ENCODE data around the gene PFN3. TPM values are rescaled to one million over a fixed set of nuclear protein-coding genes. Genes with fewer than 3 reads are reported as not detected.

PFN3 gene
- total and polyA plus RNA-seq, 2 of the 13 experiments (the other 11 are each of a cell fraction or from before 2014, with no cell fraction given), result not detected

- TF ChIP-seq UBTF (CRISPR knock-in tag; IDR thresholded peaks at IDR 0.05) (0 out of 2 replicates have a peak, but pooled peaks have one; percentile 31), TBX2 (CRISPR knock-in tag; IDR thresholded peaks at IDR 0.05; ENCODE audit: borderline replicate concordance) (0 out of 2 replicates have a peak, but pooled peaks have one; percentile 31), MYC (CRISPR knock-in tag; IDR thresholded peaks at IDR 0.05; ENCODE audit: borderline replicate concordance) (peak; percentile 39; the same call in 1 of the 2 replicates), DPF2 (CRISPR knock-in tag; IDR thresholded peaks at IDR 0.05; ENCODE audit: borderline replicate concordance, low read depth) (0 out of 2 replicates have a peak, but pooled peaks have one; percentile 31), ZNF430 (CRISPR knock-in tag; IDR thresholded peaks at IDR 0.05) (no peak), THRA (CRISPR knock-in tag; IDR thresholded peaks at IDR 0.05; ENCODE audit: borderline replicate concordance) (no peak), ERF (CRISPR knock-in tag; IDR thresholded peaks at IDR 0.05) (peak; percentile 42; the same call in 1 of the 2 replicates), AFF4 (CRISPR knock-in tag; IDR thresholded peaks at IDR 0.05) (no peak), ZNF660 (CRISPR knock-in tag; IDR thresholded peaks at IDR 0.05; ENCODE audit: borderline replicate concordance, low read depth) (no peak), ZNF615 (CRISPR knock-in tag; IDR thresholded peaks at IDR 0.05; ENCODE audit: borderline replicate concordance) (no peak), HNF4A (CRISPR knock-in tag; IDR thresholded peaks at IDR 0.05) (peak; percentile 45), SRSF4 (IDR thresholded peaks at IDR 0.05; ENCODE audit: low read depth, low read length, poor library complexity, severe bottlenecking) (no peak), ZNF749 (CRISPR knock-in tag; IDR thresholded peaks at IDR 0.05; ENCODE audit: borderline replicate concordance) (no peak), TRAFD1 (CRISPR knock-in tag; IDR thresholded peaks at IDR 0.05; ENCODE audit: borderline replicate concordance) (no peak), ZNF556 (CRISPR knock-in tag; IDR thresholded peaks at IDR 0.05; ENCODE audit: borderline replicate concordance) (peak; percentile 22; the same call in 1 of the 2 replicates), TEAD3 (CRISPR knock-in tag; optimal IDR thresholded peaks at IDR 0.05; ENCODE audit: borderline replicate concordance) (peak; percentile 87), RCOR2 (CRISPR knock-in tag; IDR thresholded peaks at IDR 0.05) (no peak), REPIN1 (CRISPR knock-in tag; IDR thresholded peaks at IDR 0.05; ENCODE audit: borderline replicate concordance, low read depth) (peak; percentile 38; the same call in 1 of the 2 replicates)
Measured at GRCh38 chr5:177434942-177435738, 34.7 kb upstream of the PFN3 start (continued).

Measured in HepG2 (cell line).